ENCODE measurements around the gene USF3. TPM values are rescaled to one million over a fixed set of nuclear protein-coding genes. Genes with fewer than 3 reads are reported as not detected.
A peak's percentile ranks its signal among the peaks of the same experiment; 100 is the strongest.

The USF3 gene
- total and polyA plus RNA-seq, 2 of the 8 experiments (the other 6 are each of a cell fraction or from before 2014, with no cell fraction given), result 9.6 to 18.5 TPM

DNA sequence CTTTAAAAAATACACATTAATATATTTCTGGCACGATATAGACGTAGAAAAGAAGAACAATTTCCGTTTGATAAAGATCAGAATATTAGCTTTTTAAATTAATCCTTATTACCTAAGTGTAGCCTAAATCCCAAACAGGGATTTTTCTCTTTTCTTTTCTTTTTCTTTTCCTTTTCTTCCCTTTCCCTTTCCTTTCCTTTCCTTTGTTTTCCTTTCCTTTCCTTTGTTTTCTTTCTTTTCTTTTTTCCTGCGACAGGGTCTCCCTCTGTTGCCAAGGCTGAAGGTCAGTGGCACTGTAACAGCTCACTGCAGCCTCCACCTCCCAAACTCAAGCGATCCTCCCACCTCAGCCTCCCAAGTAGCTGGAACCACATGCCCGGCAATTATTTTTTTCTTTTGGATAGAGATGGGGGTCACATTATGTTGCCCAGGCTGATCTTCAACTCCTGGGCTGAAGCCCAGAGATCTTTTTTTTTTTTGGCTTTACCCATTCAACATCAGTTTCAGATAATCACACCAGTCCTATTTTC is 1.8 kb upstream of the USF3 start:
- Histone ChIP-seq H3K27ac (ENCODE audit: low read depth, low read length) (no peak overlapping the region), H3K18ac (ENCODE audit: extremely low read depth, low read length) (no peak overlapping the region), H2AK5ac (ENCODE audit: low read depth, low read length) (no peak overlapping the region), H3K79me1 (ENCODE audit: low read depth, low read length) (no peaks in the 10 kb centered on the region; the same call in 1 of the 2 replicates), H2AFZ (ENCODE audit: low read length) (no peak overlapping the region), H4K5ac (ENCODE audit: insufficient read length, low read depth, low read length) (no peak overlapping the region), H3K23ac (ENCODE audit: insufficient read length) (no peak overlapping the region), H3K4me3 (ENCODE audit: extremely low read depth in 1 of 4, insufficient read depth in 2 of 4, low read depth in 3 of 4, low read length in 4 of 4) (peak overlapping the region in 1 of 4 experiments; percentile 94; a peak in 2 of 8 replicates), H2BK120ac (replicated peaks; ENCODE audit: low read depth, low read length) (no peak overlapping the region), H3K9ac (replicated peaks in 1 of 4; ENCODE audit: extremely low read depth in 1 of 4, low read depth in 3 of 4, low read length in 3 of 4) (no peak overlapping the region), H2BK20ac (ENCODE audit: low read length) (no peak overlapping the region), H3K4me1 (replicated peaks in 1 of 4; ENCODE audit: control insufficient read depth in 3 of 4, insufficient read depth in 4 of 4, low read length in 3 of 4) (peaks cover 0 to 11% (median 0%) of the 10 kb centered on the region in 4 experiments; a peak in 4 of 7 replicates), H2BK12ac (ENCODE audit: low read depth, low read length) (no peak overlapping the region), H4K91ac (replicated peaks; ENCODE audit: insufficient read length, low read length) (no peak overlapping the region), H3K56ac (replicated peaks; ENCODE audit: insufficient read length, low read depth, low read length) (no peak overlapping the region), H3K9me3 (ENCODE audit: insufficient read depth in 2 of 2, low read depth in 1 of 2, low read length in 1 of 2) (no peaks in the 10 kb centered on the region), H3K36me3 (ENCODE audit: control insufficient read depth in 2 of 4, insufficient read depth in 4 of 4, low read length in 3 of 4) (no peaks in the 10 kb centered on the region), H3K23me2 (ENCODE audit: low read depth, low read length) (peaks cover 12% of the 10 kb centered on the region), H3K4me2 (ENCODE audit: insufficient read depth in 1 of 2, low read depth in 2 of 2, low read length in 2 of 2) (peak overlapping the region in 1 of 2 experiments; percentile 94; a peak in 2 of 4 replicates), H3K14ac (ENCODE audit: insufficient read length) (no peak overlapping the region), H3K27me3 (replicated peaks in 1 of 4; ENCODE audit: control insufficient read depth in 3 of 4, extremely low read depth in 1 of 4, insufficient read depth in 3 of 4, low read length in 3 of 4) (no peaks in the 10 kb centered on the region), H4K8ac (ENCODE audit: extremely low read depth, insufficient read depth, low read length) (no peak overlapping the region), H3K4ac (replicated peaks; ENCODE audit: insufficient read length, low read depth, low read length) (no peak overlapping the region), H2BK15ac (ENCODE audit: low read length) (no peak overlapping the region), H3K79me2 (ENCODE audit: control insufficient read depth in 1 of 2, insufficient read depth in 2 of 2, low read length in 2 of 2) (peaks cover 0 to 28% of the 10 kb centered on the region in 2 experiments; a peak in 2 of 4 replicates), H4K20me1 (replicated peaks in 1 of 2; ENCODE audit: control insufficient read depth in 1 of 2, insufficient read depth in 2 of 2, low read length in 2 of 2) (no peaks in the 10 kb centered on the region), H2BK5ac (ENCODE audit: low read depth, low read length) (no peak overlapping the region)
- FAIRE-seq (no peak), DNase-seq (ENCODE audit: low read depth in 1 of 2, low spot score in 2 of 2) (no peak)
- CTCF ChIA-PET (ENCODE audit: partially characterized antibody), result interaction anchor here (0.6 to 1.4 kb wide), 6 partner anchors 11 to 184 kb away, joined by 3 to 5 read pairs (median 4); no protein-coding TSS in a partner anchor
- TF ChIP-seq SIRT6 (IDR thresholded peaks at IDR 0.05; ENCODE audit: low read length) (no peak), EGR1 (IDR thresholded peaks at IDR 0.05; ENCODE audit: borderline replicate concordance, low read depth, low read length) (no peak), CEBPB (IDR thresholded peaks at IDR 0.05; ENCODE audit: low read depth, low read length) (no peak), PHF8 (conservative IDR thresholded peaks at IDR 0.05; ENCODE audit: low read depth, low read length) (no peak), SIN3A (conservative IDR thresholded peaks at IDR 0.05 in 1 of 2, IDR thresholded peaks at IDR 0.05 in 1 of 2; ENCODE audit: low read depth in 1 of 2, low read length in 2 of 2) (no peak), CHD1 (IDR thresholded peaks at IDR 0.05; ENCODE audit: low read depth, low read length) (no peak), GTF2F1 (IDR thresholded peaks at IDR 0.05; ENCODE audit: borderline replicate concordance, low read depth, low read length) (no peak), KDM1A (IDR thresholded peaks at IDR 0.05; ENCODE audit: borderline replicate concordance, low read length) (no peak), POU5F1 (IDR thresholded peaks at IDR 0.05; ENCODE audit: low read depth, low read length) (no peak)
- TF ChIP-seq, protein P1, sequence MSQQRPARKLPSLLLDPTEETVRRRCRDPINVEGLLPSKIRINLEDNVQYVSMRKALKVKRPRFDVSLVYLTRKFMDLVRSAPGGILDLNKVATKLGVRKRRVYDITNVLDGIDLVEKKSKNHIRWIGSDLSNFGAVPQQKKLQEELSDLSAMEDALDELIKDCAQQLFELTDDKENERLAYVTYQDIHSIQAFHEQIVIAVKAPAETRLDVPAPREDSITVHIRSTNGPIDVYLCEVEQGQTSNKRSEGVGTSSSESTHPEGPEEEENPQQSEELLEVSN (IDR thresholded peaks at IDR 0.05), result no peak
- POLR2A ChIA-PET (ENCODE audit: partially characterized antibody), result interaction anchor here (0.9 to 1.9 kb wide), 3 partner anchors 12 to 47 kb away, joined by 5 to 6 read pairs (median 5); partner anchors contain the start of gene NAA50
- WGBS, 2 experiments (ENCODE audit: extremely low coverage in 1 of 2, insufficient coverage in 1 of 2, insufficient read length in 1 of 2, insufficient replicate concordance in 2 of 2, low coverage in 1 of 2, low lambda C conversion rate in 2 of 2, missing lambda C conversion rate in 1 of 2), result 87% methylated on average over 6 of the region's 6 CpGs; no CpG with 5 or more reads in 1 of the 2 experiments

Data from H1 (cell line).